Measurements from ENCODE around the gene PPIL1. TPM values are rescaled to one million over a fixed set of nuclear protein-coding genes. Genes with fewer than 3 reads are reported as not detected.

Gene PPIL1
- polyA plus RNA-seq, 1 experiment = 23.4 TPM

DNA sequence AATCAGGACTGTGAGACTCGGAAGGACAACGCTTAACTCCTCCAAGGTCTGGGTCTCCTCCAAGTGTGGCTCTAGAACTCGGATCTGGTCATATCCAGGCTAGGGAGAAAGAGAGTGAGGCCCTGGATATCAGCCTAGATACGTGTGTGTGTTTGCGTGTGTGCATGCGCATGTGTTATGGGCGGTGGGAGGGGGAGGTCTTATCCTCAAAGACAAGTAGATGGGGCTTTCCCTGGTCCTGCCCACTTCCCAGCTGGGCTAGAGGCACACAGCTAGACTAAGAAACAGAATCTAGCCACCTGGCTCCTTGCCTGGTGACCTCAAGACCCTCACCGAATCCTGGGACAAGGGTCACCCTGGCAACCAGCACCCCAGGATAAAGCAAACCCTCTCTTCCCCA, 48.6 kb downstream of the PPIL1 start:
- ChIA-PET CTCF (interaction anchor here (0.6 to 2.5 kb wide), 5 partner anchors 11 to 160 kb away, joined by 3 to 8 read pairs (median 3); partner anchors contain the start of gene MTCH1), POLR2A (no interaction called here)
- DNase-seq (ENCODE audit: low read depth) = no peak
- no peaks in the 10 kb centered on the region for H3K36me3 ChIP-seq (ENCODE audit: control insufficient read depth, insufficient read depth, low read length)
- no peak overlapping the region for H3K4me3 ChIP-seq (ENCODE audit: low read depth, low read length)
- TF ChIP-seq, protein P1, sequence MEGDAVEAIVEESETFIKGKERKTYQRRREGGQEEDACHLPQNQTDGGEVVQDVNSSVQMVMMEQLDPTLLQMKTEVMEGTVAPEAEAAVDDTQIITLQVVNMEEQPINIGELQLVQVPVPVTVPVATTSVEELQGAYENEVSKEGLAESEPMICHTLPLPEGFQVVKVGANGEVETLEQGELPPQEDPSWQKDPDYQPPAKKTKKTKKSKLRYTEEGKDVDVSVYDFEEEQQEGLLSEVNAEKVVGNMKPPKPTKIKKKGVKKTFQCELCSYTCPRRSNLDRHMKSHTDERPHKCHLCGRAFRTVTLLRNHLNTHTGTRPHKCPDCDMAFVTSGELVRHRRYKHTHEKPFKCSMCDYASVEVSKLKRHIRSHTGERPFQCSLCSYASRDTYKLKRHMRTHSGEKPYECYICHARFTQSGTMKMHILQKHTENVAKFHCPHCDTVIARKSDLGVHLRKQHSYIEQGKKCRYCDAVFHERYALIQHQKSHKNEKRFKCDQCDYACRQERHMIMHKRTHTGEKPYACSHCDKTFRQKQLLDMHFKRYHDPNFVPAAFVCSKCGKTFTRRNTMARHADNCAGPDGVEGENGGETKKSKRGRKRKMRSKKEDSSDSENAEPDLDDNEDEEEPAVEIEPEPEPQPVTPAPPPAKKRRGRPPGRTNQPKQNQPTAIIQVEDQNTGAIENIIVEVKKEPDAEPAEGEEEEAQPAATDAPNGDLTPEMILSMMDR (IDR thresholded peaks at IDR 0.05; ENCODE audit: insufficient read depth, low read depth, low read length) = no peak
- H3K27me3 ChIP-seq (ENCODE audit: control insufficient read depth, insufficient read depth, low read length) = no peaks in the 10 kb centered on the region; the same call in 1 of the 2 replicates

DNA sequence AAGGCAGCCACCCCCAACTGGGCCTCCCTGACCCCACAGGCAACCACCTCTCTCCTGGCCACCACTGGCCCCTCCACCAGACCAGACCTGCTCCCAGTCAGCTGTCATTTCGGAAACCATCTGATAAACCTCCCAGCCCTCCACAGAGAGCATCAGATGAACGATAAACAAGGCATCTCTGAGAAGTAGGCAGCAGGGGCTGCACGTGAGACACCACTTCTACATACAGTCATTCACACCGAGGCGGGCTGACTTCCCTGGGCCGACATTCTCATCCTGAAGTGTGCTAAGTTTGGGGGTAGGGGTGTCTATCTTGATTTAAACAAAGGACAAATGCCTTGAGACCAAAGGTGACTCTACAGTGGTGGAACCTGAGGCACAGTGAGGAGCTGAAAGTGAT, 49.2 kb downstream of the PPIL1 start:
- Histone ChIP-seq H3K27me3 (ENCODE audit: control insufficient read depth, insufficient read depth, low read length) (no peaks in the 10 kb centered on the region; the same call in 1 of the 2 replicates), H3K4me3 (ENCODE audit: low read depth, low read length) (no peak overlapping the region), H3K36me3 (ENCODE audit: control insufficient read depth, insufficient read depth, low read length) (no peaks in the 10 kb centered on the region)
- TF ChIP-seq, protein P1 (IDR thresholded peaks at IDR 0.05; ENCODE audit: insufficient read depth, low read depth, low read length) = no peak
- POLR2A ChIA-PET = no interaction called here
- no peak for DNase-seq (ENCODE audit: low read depth)
- CTCF ChIA-PET = interaction anchor here (1.4 to 2.5 kb wide), 3 partner anchors 12 to 59 kb away, joined by 3 to 8 read pairs (median 3); no protein-coding TSS in a partner anchor

DNA sequence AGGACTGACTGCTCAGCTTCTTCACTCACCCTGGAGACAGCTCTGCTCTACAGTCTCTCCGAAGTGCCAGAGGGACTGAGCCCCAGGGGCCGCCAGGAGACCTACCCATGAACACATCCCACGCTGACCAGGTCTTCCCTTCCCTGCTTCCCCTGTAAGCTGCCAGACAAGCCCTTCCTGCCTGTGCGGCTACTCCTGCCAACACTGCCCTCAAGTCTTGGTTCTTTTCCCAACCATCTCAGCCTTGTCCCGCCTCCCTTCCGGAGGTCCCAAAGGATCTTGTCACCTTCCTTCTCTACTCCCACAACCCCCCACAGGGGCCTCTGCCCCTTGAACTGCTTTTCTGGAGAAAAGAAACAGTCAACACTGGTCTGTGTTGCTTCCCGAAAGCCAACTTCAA, 50.4 kb downstream of the PPIL1 start:
- Histone ChIP-seq H3K27me3 (ENCODE audit: control insufficient read depth, insufficient read depth, low read length) (no peaks in the 10 kb centered on the region; the same call in 1 of the 2 replicates), H3K4me3 (ENCODE audit: low read depth, low read length) (no peak overlapping the region), H3K36me3 (ENCODE audit: control insufficient read depth, insufficient read depth, low read length) (no peaks in the 10 kb centered on the region)
- TF ChIP-seq, protein P1 (IDR thresholded peaks at IDR 0.05; ENCODE audit: insufficient read depth, low read depth, low read length) = no peak
- ChIA-PET POLR2A (no interaction called here), CTCF (interaction anchor here (0.7 kb wide), 1 partner anchor 9 kb away, joined by 3 read pairs; no protein-coding TSS in a partner anchor)
- no peak for DNase-seq (ENCODE audit: low read depth)

DNA sequence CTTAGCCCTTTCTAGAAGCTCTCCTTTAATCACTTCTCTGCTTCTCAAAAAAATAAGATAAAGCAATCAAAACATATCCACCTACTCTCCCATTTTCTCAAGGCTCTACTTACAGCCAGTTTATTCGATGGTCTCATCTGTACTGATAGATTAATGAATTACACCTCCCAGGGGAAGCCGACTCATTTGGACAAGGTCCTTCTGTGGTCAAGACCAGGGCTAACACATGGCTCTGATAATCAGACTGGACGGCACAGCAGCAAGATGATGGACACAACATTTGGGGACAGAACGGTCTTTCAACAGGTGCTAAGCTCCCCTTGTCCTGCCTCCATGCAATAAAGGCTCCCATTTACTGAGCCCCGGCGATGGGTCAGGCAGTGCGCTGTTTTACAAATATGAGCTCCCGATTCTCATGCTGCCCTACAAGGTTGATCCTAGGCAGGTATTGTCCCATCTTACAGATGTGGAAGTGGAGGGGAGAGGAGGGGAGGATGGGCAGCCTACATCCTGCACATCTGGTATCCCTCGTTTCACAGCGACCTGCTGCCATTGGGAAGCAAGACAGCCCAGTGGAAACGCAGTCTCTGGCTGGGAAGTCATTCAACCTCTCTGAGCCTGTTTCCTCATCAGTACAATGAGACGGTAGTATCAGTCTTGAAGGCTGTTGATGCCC, 51.0 kb downstream of the PPIL1 start:
- no peak for DNase-seq (ENCODE audit: low read depth)
- ChIA-PET CTCF (interaction anchor here (1.2 kb wide), 1 partner anchor 12 kb away, joined by 4 read pairs; no protein-coding TSS in a partner anchor), POLR2A (no interaction called here)
- Histone ChIP-seq H3K4me3 (ENCODE audit: low read depth, low read length) (no peak overlapping the region), H3K36me3 (ENCODE audit: control insufficient read depth, insufficient read depth, low read length) (no peaks in the 10 kb centered on the region), H3K27me3 (ENCODE audit: control insufficient read depth, insufficient read depth, low read length) (no peaks in the 10 kb centered on the region; the same call in 1 of the 2 replicates)
- TF ChIP-seq, protein P1 (IDR thresholded peaks at IDR 0.05; ENCODE audit: insufficient read depth, low read depth, low read length) = no peak

DNA sequence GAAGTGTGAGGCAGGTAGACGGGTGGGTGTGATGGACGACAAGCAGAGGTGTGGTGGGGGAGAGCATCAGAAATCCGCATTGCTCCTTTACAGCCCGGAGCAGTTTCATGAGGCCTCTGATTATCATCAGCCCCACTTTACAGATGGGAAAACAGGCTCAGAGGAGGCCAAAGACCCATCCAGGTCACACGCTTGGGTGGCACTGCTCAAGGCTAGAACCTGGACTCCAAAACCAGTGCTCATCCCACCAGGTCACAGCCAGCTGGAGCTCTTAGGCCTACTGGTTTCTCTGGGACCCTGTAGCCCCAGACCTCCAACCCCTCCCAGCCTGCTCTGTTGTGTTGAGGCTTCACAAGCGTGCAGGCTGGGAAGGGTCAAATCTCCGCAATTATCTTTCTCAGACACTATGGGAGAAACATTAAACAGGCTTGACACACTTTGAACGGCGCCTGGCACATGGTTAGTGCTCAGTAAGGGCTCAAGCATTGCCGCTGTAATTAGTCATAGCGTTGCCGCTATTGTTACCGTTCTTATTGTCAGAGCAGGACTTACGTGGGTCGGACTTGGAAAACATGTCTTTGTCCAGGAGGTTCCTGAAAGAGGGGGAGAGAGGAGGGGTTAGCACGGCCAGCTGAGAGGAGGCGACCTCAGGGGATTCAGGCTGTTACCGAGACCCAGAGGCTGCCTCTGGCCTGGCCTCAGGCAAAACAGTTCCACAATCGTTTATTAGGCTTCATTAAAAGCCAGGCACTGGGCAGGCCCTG, 51.9 kb downstream of the PPIL1 start:
- no peaks in the 10 kb centered on the region for H3K36me3 ChIP-seq (ENCODE audit: control insufficient read depth, insufficient read depth, low read length)
- H3K27me3 ChIP-seq (ENCODE audit: control insufficient read depth, insufficient read depth, low read length) = no peaks in the 10 kb centered on the region; the same call in 1 of the 2 replicates
- TF ChIP-seq, protein P1 (IDR thresholded peaks at IDR 0.05; ENCODE audit: insufficient read depth, low read depth, low read length) = no peak
- CTCF ChIA-PET = interaction anchor here (1.2 kb wide), 1 partner anchor 12 kb away, joined by 4 read pairs; no protein-coding TSS in a partner anchor
- H3K4me3 ChIP-seq (ENCODE audit: low read depth, low read length) = no peak overlapping the region
- POLR2A ChIA-PET = no interaction called here
- DNase-seq (ENCODE audit: low read depth) = no peak

Measured in BJ (cell line).